Measurements from ENCODE around the gene PCCB.

Gene PCCB

DNA sequence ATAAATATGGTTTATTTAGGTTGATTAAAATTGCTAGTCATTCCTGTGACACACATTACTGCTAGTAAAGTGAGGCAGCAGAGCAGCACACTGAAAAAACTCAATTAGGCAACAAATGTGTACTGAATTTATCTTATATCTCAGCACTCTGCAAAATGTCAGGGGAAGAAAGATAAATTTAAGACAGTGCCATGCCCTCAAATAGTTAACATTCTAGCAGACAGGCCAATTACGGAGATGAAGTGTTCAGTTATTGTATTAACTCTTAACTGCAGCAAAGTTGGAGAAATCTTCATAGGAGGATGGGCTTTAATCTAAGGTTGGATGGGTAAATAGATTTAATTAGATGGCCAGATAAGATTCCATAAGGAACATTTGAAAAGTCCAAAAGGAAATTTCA is 127.9 kb downstream of the PCCB start:
- no peak for DNase-seq (ENCODE audit: low read depth, low spot score)

More for the DNA sequence above, 127.9 kb downstream of the PCCB start:
- H3K27ac ChIP-seq: no peak overlapping the region

Measured in epithelial cell of prostate (primary cell).